HL-60 (cell line): ENCODE data around the gene CCNA1.

Experiments
- CTCF ChIP-seq: IDR thresholded peaks from one replicate; pipeline ENCODE4 v1.5.1; 2011; ENCODE audit warnings: low read length, control low read depth, inconsistent platforms; ENCODE audit not compliant: insufficient read depth
- GABPA ChIP-seq: IDR thresholded peaks from 2 replicates; pipeline ENCODE4 v1.6.1; 2012; ENCODE audit warnings: low read depth
- POLR2AphosphoS5 ChIP-seq: IDR thresholded peaks from 2 replicates; pipeline ENCODE4 v1.6.1; 2012; ENCODE audit warnings: low read depth
- SPI1 ChIP-seq: IDR thresholded peaks from 2 replicates; pipeline ENCODE4 v1.6.1; 2012; ENCODE audit warnings: low read depth, mild to moderate bottlenecking, borderline replicate concordance

DNA sequence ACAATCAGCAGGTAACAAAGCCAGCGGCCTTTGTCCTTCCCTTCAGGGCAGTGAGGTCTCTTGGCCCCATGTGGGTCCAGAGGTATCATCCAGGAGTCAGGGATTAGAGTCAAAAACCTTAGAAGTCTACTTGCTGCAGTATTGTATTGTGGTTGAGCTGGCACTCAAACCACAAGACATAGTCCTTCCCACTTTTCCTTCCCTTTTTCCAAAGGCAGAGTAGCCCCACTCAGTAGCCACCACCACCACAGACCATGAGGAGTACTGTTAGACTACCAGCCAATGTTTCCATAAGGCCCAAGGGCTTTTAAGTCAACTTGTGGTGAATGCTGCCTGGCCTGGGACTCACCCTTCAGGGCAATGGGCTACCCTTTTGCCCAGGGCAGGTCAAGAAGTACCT is 27.1 kb upstream of the CCNA1 start:
- no peak for TF ChIP-seq CTCF
- TF ChIP-seq GABPA = no peak
- no peak for TF ChIP-seq SPI1
- TF ChIP-seq POLR2AphosphoS5 = peak; percentile 39; the same call in 1 of the 2 replicates
